CD4-positive, alpha-beta memory T cell (primary cell): Measurements from ENCODE around the gene GUF1. TPM values are rescaled to one million over a fixed set of nuclear protein-coding genes. Genes with fewer than 3 reads are reported as not detected.

ENCODE experiments used
- polyA plus RNA-seq, 2 donors: library from polyadenylated mRNA; unstranded; fragments of 300-500 nt; fragmentation: Illumina TruSeq; gene quantifications; one replicate each; pipeline ENCODE4 v1.2.3, GENCODE V29; 2021
- total RNA-seq, 2 experiments: library from RNA; stranded (reverse); gene quantifications; one replicate each; pipeline ENCODE4 v1.2.3, GENCODE V29; 2021

GUF1 gene
- total and polyA plus RNA-seq, 4 experiments from 2014 or later, result 9.4 to 24.2 (median 17.6) TPM

Other genes with a start within 250 kb of the GUF1 start
- gene KCTD8, start 229.6 kb upstream of the GUF1 start, total RNA-seq, result not detected
- not detected for gene KCTD8, start 229.6 kb upstream of the GUF1 start, polyA plus RNA-seq
- not detected for gene YIPF7, start 26.8 kb upstream of the GUF1 start, total RNA-seq
- not detected for gene YIPF7, start 26.8 kb upstream of the GUF1 start, polyA plus RNA-seq
- 10 to 100 TPM; 12.5 to 15.1 TPM for gene GNPDA2, start 48.1 kb downstream of the GUF1 start, total RNA-seq
- 10 to 100 TPM; 20.4 to 23.5 TPM for gene GNPDA2, start 48.1 kb downstream of the GUF1 start, polyA plus RNA-seq